Activated naive CD8-positive, alpha-beta T cell treated with anti-CD3 and anti-CD28 coated beads, Interleukin-2, amount 50 U/mL, for 24 hours (primary cell): Measurements from ENCODE around the gene WDFY2.
"Not testable (repeated sequence)": the region's sequence is repeated elsewhere in the genome, so short reads cannot be mapped to it uniquely, and the experiment has no call there.

ENCODE experiments used
- ATAC-seq: fragments of 150-1000 bp; cut with Tn5 transposase; one replicate; pipeline ENCODE4 v1.10.0; 2021
- DNase-seq: peaks from one replicate; pipeline ENCODE4 v3.0.0; 2021
- H3K27ac Mint-ChIP-seq: one replicate; pipeline ENCODE4 v1.8.0; 2021; ENCODE audit warnings: mild to moderate bottlenecking, mixed read lengths
- H3K27me3 Mint-ChIP-seq: one replicate; pipeline ENCODE4 v1.8.0; 2021; ENCODE audit warnings: mixed read lengths
- H3K36me3 Mint-ChIP-seq: one replicate; pipeline ENCODE4 v1.8.0; 2021; ENCODE audit warnings: low read depth, mixed read lengths
- H3K4me1 Mint-ChIP-seq: one replicate; pipeline ENCODE4 v1.8.0; 2021; ENCODE audit warnings: mixed read lengths
- H3K4me3 Mint-ChIP-seq: one replicate; pipeline ENCODE4 v1.8.0; 2021; ENCODE audit warnings: mild to moderate bottlenecking, moderate library complexity, mixed read lengths
- H3K9me3 Mint-ChIP-seq: one replicate; pipeline ENCODE4 v1.8.0; 2021; ENCODE audit warnings: mixed read lengths

Gene WDFY2

DNA sequence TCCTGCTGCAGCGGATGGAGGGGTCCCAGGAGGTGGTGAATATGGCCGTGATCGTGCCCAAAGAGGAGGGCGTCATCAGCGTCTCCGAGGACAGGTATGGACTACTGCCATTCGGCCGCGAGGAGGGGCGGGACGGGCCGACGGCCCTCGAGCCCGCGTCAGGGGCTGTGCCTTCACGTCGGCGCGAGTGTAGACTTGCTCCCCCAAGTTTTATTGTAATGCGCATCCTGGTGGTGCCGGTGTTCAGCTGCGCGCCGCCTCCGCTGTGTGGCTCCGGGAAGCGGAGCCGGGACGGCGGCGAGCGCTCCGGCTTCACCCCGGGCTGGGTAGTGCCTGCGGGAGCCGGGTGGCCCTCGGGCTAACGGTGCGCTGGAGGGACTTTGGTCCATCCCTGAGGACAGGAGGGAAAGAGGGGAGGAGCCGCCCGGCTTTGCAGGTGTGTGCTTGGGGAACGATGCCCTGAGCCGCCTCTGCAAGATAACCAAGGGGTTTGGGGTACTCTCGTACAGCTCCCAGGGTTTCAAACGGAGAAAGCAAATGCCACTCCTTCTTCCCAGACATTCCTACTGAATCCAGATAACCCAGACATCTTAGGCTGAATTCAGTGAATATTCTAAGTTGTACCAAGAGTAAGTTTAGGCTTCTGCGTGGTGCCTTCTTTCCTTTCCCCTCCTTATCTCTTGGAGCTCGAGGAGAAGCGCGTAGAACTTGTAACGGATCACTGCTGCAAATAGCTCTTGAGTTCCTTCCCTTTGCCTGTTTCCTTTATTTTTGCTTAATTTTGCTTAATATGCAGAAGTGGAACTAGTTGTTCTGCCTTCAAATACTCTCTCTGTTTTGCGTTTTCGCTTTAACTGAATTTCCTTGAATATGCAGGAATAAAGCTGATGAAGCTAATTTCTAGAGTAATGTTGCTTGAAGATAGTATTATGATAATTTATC lies 740 bp downstream of the WDFY2 start:
- Mint-ChIP-seq H3K27me3 (no peaks in the 10 kb centered on the region), H3K27ac (peak overlapping the region; percentile 94), H3K9me3 (no peaks in the 10 kb centered on the region), H3K36me3 (no peaks in the 10 kb centered on the region), H3K4me3 (peak overlapping the region; percentile 82), H3K4me1 (peaks cover 38% of the 10 kb centered on the region)
- ATAC-seq = peak; percentile 57
- peak; percentile 70 for DNase-seq

DNA sequence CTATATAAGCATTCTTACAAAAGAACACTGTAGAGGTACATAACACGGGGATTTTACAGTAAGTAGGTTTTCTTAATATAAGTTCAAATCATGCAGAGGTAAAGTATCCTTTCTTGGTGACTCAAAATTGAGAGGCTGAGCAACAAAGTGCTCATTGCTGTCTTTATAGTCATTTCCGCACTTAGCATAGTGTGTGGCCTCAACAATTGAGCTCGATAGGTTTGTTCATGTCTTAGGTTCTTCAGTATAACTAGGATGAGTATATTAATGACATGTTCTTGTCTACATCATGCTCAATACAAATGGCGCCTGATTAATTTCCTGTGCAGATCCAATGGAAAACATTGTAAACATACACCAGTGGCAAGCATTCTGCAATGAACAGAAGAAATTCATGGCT lies 1.4 kb downstream of the WDFY2 start:
- Mint-ChIP-seq H3K4me3 (peak overlapping the region; percentile 82), H3K27me3 (no peaks in the 10 kb centered on the region), H3K27ac (peak overlapping the region; percentile 94), H3K36me3 (no peaks in the 10 kb centered on the region), H3K4me1 (peaks cover 45% of the 10 kb centered on the region), H3K9me3 (no peaks in the 10 kb centered on the region)
- DNase-seq = no peak
- ATAC-seq = peak; percentile 7

DNA sequence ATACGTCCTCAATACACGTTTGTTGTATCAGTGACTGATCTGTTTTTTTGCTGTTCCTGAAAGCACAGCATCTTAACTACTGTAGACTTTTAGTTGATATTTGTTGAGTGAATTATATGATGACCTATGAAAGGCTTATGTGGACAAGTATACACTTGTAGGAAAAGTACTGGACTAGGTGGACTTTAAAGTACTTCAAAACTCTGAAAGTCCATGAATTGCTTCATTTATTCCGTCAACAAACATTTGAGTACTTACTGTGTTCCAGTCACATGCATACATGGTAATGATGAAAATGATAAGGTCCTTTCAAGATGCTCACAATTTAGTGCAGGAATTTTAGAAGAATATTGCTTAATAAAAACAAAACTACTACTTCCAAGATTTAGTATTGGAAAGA lies 3.1 kb downstream of the WDFY2 start:
- DNase-seq (no peak), ATAC-seq (no peak)
- no peak overlapping the region for H3K4me3 Mint-ChIP-seq
- H3K4me1 Mint-ChIP-seq = peaks cover 49% of the 10 kb centered on the region
- no peaks in the 10 kb centered on the region for H3K27me3 Mint-ChIP-seq
- H3K27ac Mint-ChIP-seq = no peak overlapping the region
- no peaks in the 10 kb centered on the region for H3K9me3 Mint-ChIP-seq
- no peaks in the 10 kb centered on the region for H3K36me3 Mint-ChIP-seq

DNA sequence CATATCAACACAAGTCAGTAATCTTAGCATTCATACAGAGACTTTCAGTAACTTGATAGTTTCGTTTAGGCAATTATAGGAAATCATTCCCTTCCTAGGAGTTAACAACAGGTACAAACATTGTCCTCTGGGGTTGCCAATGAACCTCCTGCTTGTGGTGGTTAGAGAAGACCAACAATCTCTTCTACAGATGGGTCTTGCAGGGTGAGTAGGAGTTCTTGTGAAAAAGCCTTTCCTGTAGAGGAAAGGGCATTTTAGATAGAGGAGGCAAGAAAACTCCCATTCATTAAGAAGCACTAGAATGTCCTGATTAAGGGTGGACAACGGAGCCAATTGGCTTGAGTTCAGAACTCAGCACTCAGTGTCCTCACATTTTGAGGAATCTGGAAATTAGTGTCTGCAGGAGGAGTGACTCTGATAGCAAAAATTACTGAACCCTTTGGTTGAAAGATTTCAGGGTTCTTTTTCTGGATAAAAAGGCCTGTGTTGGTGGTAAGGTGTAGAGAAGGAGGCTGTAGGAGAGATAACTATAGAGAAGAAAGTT lies 4.2 kb downstream of the WDFY2 start:
- no peak for DNase-seq
- H3K9me3 Mint-ChIP-seq = no peaks in the 10 kb centered on the region
- no peak overlapping the region for H3K27ac Mint-ChIP-seq
- no peaks in the 10 kb centered on the region for H3K36me3 Mint-ChIP-seq
- no peak for ATAC-seq
- H3K4me1 Mint-ChIP-seq = peaks cover 47% of the 10 kb centered on the region
- no peaks in the 10 kb centered on the region for H3K27me3 Mint-ChIP-seq
- no peak overlapping the region for H3K4me3 Mint-ChIP-seq

DNA sequence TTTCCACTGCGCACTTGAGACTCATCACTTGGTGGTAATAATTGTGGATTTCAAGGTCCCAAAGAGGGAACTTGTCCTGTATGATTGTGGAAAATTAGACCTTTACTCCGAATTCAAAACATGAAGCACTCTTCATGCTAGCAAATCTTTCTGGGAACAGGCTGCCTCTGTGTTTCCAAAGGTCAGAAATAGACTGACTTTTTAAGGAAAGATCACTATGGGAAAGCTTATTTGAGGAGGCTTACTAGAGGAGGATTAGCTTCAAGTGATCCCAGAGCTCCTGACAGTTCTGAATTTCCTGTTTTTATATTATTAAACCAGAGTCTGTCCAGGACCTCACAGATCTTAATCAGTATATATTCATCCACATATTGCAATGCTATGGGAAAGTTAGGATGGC lies 5.5 kb downstream of the WDFY2 start:
- Mint-ChIP-seq H3K36me3 (no peaks in the 10 kb centered on the region), H3K4me3 (no peak overlapping the region), H3K27ac (no peak overlapping the region), H3K27me3 (no peaks in the 10 kb centered on the region), H3K9me3 (no peaks in the 10 kb centered on the region), H3K4me1 (peaks cover 49% of the 10 kb centered on the region)
- DNase-seq = no peak
- ATAC-seq = no peak

DNA sequence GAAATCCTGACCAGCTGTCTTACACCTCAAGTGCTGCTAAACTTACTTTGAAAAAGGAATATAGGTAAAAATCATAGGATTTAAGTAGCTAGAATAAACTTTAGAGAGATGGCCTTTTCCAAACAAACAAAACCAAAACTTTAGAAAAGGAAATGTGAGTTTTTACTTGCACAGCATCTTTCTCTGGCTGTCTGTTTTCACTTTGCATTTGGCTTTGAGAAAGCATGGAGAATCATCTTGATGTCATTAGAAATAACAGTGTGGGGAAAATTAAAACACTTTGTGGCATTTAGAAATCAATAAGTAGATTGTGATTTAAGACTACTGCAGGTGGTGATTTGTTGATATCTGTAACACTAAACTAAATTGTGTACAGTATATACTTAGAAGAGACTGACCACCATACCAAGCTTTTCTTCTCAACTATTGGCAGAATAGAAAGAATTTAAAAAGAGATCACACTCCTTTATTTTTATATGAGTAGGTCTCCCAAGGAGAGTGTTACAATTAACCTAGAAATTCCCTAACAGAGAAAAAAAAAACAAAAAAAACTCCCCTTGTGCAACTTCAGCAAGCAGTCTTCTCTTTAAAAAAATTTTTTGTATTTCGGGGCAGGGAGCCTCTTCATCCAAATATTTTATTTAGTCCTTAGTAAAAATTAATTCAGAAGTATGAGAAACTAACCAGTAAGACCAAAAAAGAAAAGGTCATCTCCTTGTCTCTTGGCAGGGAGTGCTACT lies 6.1 kb downstream of the WDFY2 start:
- ATAC-seq (no peak), DNase-seq (no peak)
- no peaks in the 10 kb centered on the region for H3K36me3 Mint-ChIP-seq
- H3K27me3 Mint-ChIP-seq = no peaks in the 10 kb centered on the region
- no peak overlapping the region for H3K4me3 Mint-ChIP-seq
- peaks cover 47% of the 10 kb centered on the region for H3K4me1 Mint-ChIP-seq
- no peaks in the 10 kb centered on the region for H3K9me3 Mint-ChIP-seq
- no peak overlapping the region for H3K27ac Mint-ChIP-seq

DNA sequence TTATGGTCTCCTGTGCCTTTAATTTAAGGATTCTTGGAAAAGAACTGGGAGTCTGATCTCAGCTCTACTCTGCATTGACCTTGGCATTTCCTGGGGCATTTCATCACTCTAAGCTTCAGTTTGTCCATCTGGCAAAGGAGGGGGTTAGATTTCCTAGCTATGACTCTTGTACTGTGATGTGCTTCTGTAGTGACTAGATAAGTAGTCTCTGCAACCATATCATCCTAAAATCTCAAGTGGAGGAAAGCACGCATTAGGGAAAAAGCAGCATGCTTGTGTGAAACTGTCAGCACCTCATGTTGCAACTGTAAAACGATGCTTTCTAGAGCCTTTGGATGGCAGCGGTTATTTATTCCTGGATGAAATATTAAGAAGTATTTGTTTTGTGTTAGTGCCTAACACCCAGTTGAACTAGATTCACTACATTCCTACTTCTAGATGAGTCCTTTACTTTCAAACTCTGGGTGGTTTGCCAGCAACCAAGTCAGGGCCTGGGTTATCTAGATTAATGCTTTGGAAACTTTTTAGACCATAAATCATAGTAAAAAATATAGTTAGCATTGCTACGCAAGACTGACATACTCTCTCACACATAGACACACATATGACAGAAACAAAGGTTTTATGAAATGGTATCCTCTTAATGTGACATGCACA lies 6.8 kb downstream of the WDFY2 start:
- DNase-seq (no peak), ATAC-seq (peak; percentile 33)
- Mint-ChIP-seq H3K27ac (no peak overlapping the region), H3K4me3 (no peak overlapping the region), H3K4me1 (peaks cover 42% of the 10 kb centered on the region), H3K36me3 (no peaks in the 10 kb centered on the region), H3K9me3 (no peaks in the 10 kb centered on the region), H3K27me3 (no peaks in the 10 kb centered on the region)

DNA sequence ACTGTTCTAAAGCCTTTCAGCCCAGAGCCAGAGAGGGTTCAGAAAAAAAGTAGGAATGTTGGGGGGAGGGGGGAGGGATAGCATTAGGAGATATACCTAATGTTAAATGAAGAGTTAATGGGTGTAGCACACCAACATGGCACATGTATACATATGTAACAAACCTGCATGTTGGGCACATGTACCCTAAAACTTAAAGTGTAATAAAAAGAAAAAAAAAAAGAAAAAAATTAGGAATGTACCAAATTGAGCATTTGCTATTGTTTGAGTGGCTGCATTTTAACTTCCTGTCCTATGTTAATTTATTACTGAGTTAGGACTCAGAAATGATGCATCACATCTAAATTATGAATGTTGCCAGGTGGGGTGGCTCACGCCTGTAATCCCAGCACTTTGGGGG lies 7.7 kb downstream of the WDFY2 start:
- peaks cover 40% of the 10 kb centered on the region for H3K4me1 Mint-ChIP-seq

DNA sequence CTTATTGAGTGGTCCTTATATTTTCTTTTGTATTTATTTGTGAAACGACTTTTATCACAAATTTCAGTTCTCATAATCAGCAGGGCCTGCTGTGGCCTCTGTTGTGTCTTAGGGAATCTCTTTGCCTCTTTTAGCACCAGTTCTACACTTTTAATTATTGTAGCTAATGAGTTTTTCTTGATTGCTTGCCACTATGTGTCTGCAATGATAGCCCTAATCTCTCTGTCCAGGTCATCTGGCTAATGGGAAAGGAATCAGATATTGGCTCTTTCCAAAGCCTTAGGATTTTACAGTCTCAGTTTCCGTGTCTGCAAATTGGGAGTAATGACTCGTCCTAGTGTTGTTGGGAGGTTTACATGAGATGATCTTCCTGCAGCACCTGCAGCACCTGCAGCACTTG lies 10.2 kb downstream of the WDFY2 start:
- no peak overlapping the region for H3K27ac Mint-ChIP-seq
- H3K9me3 Mint-ChIP-seq = no peaks in the 10 kb centered on the region
- ATAC-seq (no peak), DNase-seq (no peak)
- peaks cover 2% of the 10 kb centered on the region for H3K36me3 Mint-ChIP-seq
- H3K4me3 Mint-ChIP-seq = no peak overlapping the region
- no peaks in the 10 kb centered on the region for H3K27me3 Mint-ChIP-seq
- H3K4me1 Mint-ChIP-seq = peaks cover 25% of the 10 kb centered on the region

More for the DNA sequence above, 7.7 kb downstream of the WDFY2 start:
- H3K36me3 Mint-ChIP-seq, H3K9me3 Mint-ChIP-seq, ATAC-seq, H3K4me3 Mint-ChIP-seq, H3K27me3 Mint-ChIP-seq, DNase-seq, H3K27ac Mint-ChIP-seq: not testable (repeated sequence)

DNA sequence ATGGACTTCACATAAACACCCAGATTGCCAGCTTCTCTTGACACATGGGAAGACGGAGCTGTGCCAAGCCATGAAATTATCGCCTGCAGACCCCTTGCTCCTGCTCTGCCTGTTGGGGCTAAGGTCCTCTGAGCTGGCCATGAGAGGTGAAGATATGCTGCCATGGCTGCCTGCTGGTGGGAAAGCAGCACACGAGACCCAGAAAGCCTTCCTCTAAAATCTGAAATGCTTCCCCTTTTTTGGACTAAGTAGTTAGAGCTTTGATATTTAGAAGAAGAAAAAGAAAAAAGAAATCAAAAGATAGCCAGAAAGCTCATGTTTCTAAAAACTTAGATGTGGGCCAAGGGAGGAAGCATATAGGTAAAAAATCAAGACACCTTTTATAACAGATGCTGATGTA lies 11.2 kb downstream of the WDFY2 start:
- Mint-ChIP-seq H3K36me3 (peaks cover 2% of the 10 kb centered on the region), H3K4me3 (no peak overlapping the region), H3K27me3 (no peaks in the 10 kb centered on the region), H3K9me3 (no peaks in the 10 kb centered on the region), H3K4me1 (peaks cover 28% of the 10 kb centered on the region), H3K27ac (no peak overlapping the region)
- DNase-seq = no peak
- ATAC-seq = no peak

DNA sequence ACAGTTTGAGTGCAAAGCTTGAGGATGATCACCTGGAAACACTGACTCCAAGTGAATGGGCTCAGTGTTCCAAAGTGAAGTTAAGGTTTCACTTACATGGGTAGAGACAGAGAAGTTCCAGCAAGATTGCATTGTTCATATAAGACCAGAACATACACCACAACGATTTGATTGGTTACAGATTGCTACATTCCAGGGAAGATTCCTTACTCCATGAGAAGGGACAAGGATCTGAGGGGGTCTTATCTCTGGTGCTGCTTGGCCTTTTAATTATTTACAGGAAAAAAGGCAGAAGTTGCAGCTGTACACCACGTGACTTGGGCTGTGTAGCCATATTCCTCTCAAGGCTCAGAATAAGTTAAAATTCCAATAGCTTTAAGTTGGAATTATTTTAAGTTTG lies 12.3 kb downstream of the WDFY2 start:
- Mint-ChIP-seq H3K4me1 (peaks cover 22% of the 10 kb centered on the region), H3K9me3 (no peaks in the 10 kb centered on the region), H3K27ac (no peak overlapping the region), H3K36me3 (peaks cover 2% of the 10 kb centered on the region), H3K27me3 (no peaks in the 10 kb centered on the region), H3K4me3 (no peak overlapping the region)
- ATAC-seq (no peak), DNase-seq (no peak)

DNA sequence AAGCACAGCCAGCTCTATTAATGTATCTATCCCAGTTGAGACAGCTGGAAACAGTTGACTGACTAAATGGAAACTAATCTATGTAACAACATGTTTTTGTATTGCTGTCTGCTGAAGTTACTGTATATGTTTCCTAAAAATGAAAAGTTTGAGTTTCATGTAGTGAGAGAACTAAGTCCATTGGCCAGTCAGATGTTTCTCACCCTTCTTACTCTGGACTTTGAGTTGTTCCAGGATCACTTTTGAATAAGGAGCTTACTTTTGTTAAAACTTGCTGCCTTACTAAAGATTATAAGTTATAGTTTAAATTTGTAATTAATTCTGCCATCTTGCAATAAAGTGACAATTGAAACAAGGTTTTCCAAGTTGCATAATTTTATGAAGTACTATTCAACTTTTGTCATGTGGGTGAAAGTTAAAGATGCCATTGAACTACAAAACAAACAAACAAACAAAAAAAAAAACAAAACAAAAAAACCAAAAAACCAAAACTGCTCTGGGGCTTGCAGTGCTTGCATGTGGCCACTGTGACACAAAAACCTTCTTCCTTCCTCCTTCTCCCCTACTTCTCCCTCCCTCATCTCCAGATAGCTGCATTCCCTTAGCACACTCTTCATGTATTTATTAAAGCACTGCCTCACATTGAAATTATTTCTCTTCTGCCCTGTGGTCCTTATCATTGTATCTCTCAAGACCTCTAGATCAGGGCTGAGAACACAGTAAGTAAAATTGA lies 15.3 kb downstream of the WDFY2 start:
- ATAC-seq (no peak), DNase-seq (no peak)
- no peaks in the 10 kb centered on the region for H3K27me3 Mint-ChIP-seq
- H3K9me3 Mint-ChIP-seq = no peaks in the 10 kb centered on the region
- no peak overlapping the region for H3K4me3 Mint-ChIP-seq
- peaks cover 26% of the 10 kb centered on the region for H3K4me1 Mint-ChIP-seq
- H3K36me3 Mint-ChIP-seq = peaks cover 3% of the 10 kb centered on the region
- no peak overlapping the region for H3K27ac Mint-ChIP-seq

DNA sequence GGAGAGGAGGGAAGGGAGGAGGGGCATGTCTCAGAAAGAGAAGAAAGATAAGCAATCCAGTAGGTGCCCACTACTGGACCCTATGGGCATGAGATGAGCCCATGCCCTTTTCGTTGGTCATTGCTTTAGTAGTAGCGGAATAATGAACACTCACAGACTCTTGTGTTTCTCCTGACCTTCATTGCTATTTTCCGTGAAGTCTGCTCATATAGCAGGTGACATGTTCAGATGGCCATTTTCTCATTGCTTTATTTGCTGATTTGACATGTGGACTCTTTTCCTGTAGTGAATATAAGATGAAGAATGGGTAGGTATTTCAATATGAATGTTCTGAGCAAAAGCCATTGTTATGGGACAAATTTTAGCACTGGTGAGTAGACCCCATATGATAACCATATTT lies 16.4 kb downstream of the WDFY2 start:
- no peak for ATAC-seq
- peaks cover 3% of the 10 kb centered on the region for H3K36me3 Mint-ChIP-seq
- no peak for DNase-seq
- peaks cover 26% of the 10 kb centered on the region for H3K4me1 Mint-ChIP-seq
- no peak overlapping the region for H3K4me3 Mint-ChIP-seq
- no peak overlapping the region for H3K27ac Mint-ChIP-seq
- H3K27me3 Mint-ChIP-seq = no peaks in the 10 kb centered on the region
- H3K9me3 Mint-ChIP-seq = no peaks in the 10 kb centered on the region
